Omental fat pad (tissue), 4 donors: Measurements from ENCODE around the gene TXK. TPM values are rescaled to one million over a fixed set of nuclear protein-coding genes. Genes with fewer than 3 reads are reported as not detected.

Experiments
- ATAC-seq: fragments of 150-250 bp; one replicate; pipeline ENCODE4 v1.9.1; 2016; ENCODE audit warnings: mild to moderate bottlenecking, moderate library complexity; ENCODE audit not compliant: low FRiP score
- DNase-seq: peaks from one replicate; pipeline ENCODE4 v3.0.0-alpha.2; 2019; ENCODE audit warnings: low spot score
- CTCF ChIP-seq, 3 donors: fragments of 450-650 bp; IDR thresholded peaks; one replicate each; pipeline ENCODE4 v1.5.1; 2016 to 2017; ENCODE audit warnings: antibody characterized with exemption in 3 of 3, mild to moderate bottlenecking in 3 of 3, moderate library complexity in 2 of 3
- total RNA-seq, 4 donors: library from RNA; depleted of rRNA; stranded (reverse); fragments of >200 nt; gene quantifications; one replicate each; pipeline ENCODE4 v1.1.0, GENCODE V29; 2016

The TXK gene
- total RNA-seq, 4 donors from 2014 or later: 1.8 to 3.5 (median 2.8) TPM

- DNase-seq (no peak), ATAC-seq (no peak)
- TF ChIP-seq CTCF (IDR thresholded peaks at IDR 0.05): no peak
These were observed 55.0 kb downstream of the TXK start for GRCh38 chr4:48078862-48079655.

- ATAC-seq: no peak
- TF ChIP-seq CTCF (IDR thresholded peaks at IDR 0.05): no peak
- no peak for DNase-seq
These were observed 55.6 kb downstream of the TXK start for GRCh38 chr4:48078425-48078824.

GRCh38 chr4:48074657-48075056, 59.4 kb downstream of the TXK start:
- TF ChIP-seq CTCF (IDR thresholded peaks at IDR 0.05): no peak
- DNase-seq (no peak), ATAC-seq (no peak)

DNA sequence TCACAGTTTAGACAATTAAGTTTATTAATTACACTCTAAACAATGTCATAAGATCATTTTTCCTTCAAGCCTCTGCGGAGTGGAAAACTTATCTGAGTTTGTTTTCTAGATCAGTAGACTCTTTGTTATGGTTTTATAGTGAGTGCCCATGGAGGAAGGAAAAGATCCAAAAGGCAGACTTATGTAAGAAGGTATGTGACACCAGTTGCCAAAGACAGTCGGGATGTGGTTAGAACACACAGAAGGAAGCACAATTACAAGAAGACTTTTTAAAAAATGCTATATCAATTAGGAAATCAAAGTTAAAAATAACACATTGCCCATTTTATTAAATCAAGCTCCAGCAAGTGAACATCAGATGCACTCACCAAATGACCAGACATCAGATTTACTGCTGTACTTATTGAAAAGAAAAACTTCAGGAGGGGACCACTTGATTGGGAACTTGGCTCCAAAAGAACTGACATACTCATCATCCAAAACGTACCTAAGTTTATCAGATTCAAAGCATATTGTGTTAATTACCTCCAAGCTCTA, 60.4 kb downstream of the TXK start:
- DNase-seq: no peak
- ATAC-seq: no peak
- no peak for TF ChIP-seq CTCF (IDR thresholded peaks at IDR 0.05)

DNA sequence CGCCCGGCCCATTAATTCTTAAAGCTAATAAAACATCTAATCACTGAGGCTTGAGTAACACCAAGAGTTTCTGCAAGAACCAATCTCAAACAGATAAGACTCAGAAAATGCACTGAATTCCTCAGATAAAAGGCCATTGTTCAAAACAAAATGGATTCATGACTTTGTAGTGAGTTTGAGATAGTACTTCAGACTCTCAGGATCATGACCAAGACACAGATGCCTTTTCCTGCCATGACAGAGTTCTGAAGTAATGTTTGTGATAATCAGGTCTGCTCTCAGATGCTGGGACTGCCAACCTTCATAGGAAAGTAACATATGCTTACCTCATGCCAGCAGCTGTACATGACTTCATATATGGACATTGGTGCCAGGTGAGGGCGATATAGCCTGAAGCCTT, 62.9 kb downstream of the TXK start:
- DNase-seq (no peak), ATAC-seq (no peak)
- TF ChIP-seq CTCF (IDR thresholded peaks at IDR 0.05): no peak

DNA sequence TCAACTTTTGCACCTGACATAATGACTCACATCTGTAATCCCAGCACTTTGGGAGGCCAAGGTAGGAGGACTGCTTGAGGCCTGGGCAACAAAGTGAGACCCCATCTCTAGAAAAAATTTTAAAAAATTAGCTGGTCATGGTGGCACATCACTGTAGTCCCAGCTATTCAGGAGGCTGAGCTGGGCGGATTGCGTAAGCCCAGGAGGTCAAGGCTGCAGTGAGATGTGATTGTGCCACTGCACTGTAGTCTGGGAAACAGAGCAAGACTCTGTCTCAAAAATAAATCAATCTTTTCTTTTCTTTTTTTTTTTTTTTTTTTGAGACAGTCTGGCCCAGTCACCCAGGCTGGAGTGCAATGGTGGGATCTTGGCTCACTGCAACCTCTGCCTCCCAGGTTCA, 65.0 kb downstream of the TXK start:
- DNase-seq (no peak), ATAC-seq (no peak)
- TF ChIP-seq CTCF (IDR thresholded peaks at IDR 0.05): no peak

GRCh38 chr4:48068182-48068581, 65.9 kb downstream of the TXK start:
- DNase-seq: no peak
- no peak for TF ChIP-seq CTCF (IDR thresholded peaks at IDR 0.05)
- ATAC-seq: no peak
